Stimulated activated CD8-positive, alpha-beta memory T cell treated with anti-CD3 and anti-CD28 coated beads, Interleukin-15, amount 100 ng/mL, for 1 hour (primary cell): ENCODE results near the gene DMWD.

Experiments used
- DNase-seq: peaks from one replicate; pipeline ENCODE4 v3.0.0-alpha.2; 2020; ENCODE audit warnings: low read depth

Gene DMWD

DNA sequence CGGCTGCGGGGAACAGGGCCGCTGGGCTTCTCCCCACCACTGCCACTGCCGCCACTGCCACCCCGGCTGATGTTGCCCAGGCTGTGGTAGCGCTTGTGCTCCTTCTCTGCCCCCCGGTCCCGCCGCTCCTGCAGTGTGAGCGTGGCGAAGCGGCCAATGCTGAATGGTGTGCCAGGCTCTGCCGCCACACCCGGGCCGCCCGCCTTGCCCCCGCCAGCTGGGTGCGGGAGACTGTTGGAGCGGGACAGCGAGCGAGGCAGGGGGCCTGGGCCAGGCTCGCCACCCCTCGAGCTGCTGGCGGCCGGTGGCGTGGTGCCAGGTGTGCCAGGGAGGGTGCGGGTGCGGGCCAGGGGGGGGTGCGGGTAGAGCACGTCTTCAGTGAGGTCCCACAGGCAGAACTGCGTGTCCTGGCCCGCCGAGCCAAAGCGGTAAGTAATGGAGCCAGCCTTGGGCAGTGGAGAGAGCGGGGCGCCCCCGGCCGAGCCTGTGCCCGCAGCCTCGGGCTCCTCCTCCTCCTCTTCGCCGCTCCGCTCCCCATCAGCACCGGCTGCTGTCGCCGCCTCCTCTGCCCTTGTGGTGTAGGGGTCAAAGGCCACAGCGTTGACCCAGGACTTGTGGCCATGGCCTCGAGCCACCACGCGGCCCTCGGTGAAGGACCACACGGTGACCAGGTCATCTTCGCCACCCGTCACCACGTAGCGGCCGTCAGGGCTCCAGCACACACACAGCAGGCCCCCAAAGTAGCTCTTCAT lies 6.7 kb downstream of the DMWD start:
- no peak for DNase-seq

DNA sequence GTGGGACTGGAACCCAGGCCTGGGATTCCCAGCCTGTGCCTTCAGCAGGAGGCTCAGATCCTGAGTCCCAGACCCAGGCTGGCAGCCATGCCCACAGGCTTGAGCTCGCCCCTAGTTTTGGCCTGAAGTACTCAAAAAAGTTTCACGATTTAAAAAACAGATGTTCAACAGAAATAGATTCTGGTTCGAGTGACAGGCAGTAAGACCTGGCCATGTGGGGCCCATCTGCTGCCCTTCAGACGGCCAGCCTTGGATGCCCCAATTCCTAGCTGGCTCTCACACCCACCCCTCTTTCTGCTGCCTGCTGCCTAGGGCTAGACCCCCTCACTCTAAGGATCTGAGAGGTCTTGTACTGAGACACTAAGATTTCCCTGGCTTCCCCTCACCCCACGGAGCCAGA lies 7.5 kb downstream of the DMWD start:
- no peak for DNase-seq

DNA sequence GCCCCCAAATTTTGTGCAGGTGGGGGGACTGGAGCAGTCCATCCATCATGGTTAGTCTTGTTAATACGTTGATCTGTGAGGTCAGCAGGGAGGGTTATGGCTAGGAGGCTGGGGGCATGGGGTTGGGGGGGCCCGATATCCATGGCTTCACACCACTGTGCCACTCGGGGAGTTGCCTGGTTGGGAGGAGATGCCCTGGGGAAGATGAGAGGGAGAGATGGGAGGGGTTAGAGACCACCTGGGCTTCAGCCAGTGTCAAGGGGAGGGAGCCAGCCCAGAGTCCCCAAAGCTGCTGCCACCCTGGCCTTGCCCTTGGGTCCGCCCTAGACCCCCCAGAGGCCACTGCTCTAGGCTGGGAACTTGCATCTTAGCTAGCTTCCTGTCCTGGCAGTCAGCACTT lies 8.5 kb downstream of the DMWD start:
- no peak for DNase-seq

DNA sequence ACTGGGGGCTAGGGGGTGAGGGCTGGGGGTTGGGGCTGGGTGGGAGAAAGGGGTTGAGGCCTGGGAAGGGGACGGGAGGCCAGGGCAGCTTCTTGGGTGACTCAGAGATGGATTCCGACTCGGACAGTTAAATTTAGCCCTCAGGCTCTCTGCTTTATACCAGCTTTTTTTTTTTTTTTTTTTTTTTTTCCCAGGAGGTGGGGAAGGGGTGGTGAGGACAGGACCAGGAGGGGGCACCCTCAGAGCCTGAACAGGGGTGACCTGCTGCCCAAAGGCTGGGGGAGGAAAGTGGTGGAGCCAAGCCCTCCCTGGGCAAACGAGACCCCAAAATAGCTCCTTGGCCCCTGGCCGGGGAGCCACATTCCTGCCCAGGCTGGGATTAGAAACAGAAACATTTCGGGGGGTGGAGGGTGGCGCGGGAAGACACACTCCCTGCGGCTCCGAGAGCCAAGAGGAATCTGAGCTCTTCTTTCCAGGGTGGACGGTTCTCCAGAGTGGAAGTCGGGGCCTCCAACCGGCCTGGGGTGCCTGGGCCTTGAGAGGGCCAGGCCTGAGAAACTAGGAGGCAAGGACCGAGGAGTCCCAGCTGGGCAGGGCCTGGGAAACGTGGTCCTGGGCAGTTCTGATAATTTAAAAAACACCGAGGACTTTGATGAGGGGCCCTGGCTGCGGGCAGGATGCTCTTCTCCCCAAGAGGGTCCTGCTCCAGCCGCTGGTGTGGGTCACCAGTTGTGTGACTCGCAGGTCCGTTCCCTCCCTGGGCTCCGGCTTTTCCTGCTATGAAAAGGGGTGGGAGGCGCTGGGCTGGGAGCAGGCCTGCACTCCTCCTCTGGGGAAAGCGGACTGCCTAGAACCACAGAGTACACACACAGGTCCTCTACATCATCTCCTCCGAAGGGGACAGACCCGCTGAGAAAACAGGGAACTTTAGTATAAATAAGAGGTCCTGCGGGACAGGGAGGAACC lies 9.5 kb downstream of the DMWD start:
- DNase-seq, result no peak

DNA sequence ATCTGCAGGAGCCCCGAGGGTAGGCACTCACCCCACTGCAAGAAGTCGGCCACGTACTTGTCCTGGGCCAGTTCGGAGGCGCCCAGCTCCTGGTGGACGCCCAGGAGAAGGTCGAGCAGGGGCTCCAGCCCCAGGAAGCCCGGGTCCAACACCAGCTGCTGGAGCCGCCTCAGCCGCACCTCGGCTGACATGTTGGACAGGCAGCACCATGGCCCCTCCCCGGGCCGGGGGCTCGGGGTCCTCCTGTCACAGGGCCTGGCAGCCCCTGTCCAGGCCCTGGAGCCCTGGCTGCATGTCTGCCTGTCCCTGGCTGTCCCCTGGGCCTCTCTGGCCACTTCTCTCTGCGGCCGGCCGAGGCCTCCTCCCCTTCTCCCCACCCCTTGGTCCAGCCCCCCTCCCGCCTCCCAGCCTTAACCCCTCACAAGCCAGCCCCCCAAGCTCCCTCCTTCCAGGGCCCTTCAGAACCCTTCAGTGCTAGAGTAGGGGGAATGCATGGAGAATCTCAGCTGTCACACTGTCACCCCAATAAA lies 10.4 kb downstream of the DMWD start, which contains the start of gene DMPK:
TSS of gene DMPK (minus strand) at position 329 of the 530 bp plus-strand sequence. CDS start at position 191, 138 bp downstream.
- no peak for DNase-seq

DNA sequence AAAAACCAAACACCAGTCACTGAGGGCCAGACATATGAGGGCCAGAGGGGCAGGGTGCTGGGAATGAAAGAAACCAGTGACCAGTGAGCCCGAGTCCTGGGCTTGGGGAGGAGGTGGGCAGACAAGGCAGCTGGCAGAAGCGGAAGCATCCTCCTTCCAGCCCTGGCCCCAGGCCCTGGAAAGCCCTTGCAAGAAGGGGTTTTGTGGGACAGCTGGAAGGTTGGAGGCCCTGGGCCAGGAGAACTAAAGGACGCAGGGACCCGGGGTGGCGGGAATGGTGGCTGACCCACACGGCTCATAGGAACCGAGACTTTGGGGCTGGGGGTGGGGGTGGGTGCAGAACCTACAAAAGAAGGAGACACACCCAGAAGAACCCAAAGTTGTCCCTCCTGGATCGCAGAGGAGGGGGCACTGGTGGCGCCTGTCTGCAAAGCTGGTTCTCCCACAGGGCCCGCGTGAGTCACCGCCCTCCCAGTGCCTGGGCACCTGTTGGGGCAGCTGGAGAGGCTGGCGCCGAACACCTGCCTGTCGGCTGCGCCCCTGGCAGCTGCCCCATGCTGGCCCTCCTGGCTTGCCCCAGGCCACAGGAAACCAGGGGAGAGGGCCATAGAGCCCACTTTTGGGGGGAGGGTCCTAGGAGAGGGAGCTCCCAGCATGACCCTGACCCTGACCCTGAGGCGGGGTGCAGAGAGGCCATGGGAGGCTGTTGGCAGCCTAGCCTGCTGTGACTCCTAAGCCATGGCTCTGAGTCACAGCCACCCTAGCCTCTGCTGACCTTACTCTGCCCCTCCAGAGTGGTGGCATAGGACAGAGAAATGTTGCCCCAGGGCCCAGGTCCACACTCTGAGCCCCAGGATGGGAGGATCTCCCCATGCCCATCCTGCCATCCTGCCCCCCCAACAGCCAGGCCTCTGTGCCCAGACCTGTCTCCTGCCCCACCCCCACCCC lies 11.2 kb downstream of the DMWD start:
- no peak for DNase-seq

DNA sequence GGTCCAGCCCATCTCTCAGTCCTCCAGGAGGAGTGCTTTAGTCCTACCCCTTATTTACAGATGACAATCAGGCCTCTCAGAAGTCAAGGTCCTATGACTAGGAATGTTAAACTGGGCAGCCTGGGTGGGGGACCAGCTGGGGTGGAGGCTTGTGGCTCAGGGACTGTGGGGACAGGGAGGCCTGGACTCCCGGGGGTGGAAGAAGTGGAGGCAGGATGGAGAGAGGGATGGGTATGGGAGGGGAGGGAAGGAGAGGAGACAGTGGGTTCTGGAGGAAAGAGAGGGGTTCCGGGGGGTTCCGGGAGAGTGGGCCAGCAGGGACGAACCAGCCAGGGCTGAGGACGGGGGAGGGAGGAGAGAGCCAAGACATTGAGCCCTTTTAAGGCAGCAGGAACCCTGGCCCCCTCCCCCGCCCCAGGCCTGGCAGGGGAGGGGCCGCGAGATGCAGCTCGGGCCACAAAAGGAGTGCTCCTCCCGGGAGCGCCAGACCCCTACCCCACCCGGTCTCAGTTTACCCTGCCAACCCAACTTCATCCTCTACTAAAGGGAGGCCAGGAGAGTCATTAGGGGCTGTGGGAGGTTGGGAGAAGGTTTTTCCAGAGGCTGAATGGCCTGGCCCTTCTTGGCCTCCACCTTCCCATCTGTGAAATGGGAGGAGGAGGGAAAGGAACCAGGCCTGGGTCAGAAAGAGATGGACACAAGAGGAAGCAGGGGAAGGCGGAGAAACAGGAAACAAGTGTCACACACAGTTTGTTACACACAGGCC lies 12.0 kb downstream of the DMWD start:
- DNase-seq, result no peak

DNA sequence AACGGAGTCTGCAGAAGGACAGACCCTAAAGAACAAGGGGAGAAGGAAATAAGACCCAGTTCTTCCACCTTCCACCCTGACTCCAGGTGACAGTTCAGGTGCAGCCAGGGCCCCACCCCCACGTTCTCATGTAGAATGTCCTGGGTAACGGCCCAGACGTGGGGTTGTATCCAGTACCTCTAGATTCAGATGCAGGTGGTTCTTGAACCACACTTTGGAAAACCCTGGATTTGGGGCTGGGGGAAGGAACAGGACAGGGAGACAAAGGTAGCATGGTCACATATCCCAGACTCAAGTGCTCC lies 12.5 kb downstream of the DMWD start:
- no peak for DNase-seq

DNA sequence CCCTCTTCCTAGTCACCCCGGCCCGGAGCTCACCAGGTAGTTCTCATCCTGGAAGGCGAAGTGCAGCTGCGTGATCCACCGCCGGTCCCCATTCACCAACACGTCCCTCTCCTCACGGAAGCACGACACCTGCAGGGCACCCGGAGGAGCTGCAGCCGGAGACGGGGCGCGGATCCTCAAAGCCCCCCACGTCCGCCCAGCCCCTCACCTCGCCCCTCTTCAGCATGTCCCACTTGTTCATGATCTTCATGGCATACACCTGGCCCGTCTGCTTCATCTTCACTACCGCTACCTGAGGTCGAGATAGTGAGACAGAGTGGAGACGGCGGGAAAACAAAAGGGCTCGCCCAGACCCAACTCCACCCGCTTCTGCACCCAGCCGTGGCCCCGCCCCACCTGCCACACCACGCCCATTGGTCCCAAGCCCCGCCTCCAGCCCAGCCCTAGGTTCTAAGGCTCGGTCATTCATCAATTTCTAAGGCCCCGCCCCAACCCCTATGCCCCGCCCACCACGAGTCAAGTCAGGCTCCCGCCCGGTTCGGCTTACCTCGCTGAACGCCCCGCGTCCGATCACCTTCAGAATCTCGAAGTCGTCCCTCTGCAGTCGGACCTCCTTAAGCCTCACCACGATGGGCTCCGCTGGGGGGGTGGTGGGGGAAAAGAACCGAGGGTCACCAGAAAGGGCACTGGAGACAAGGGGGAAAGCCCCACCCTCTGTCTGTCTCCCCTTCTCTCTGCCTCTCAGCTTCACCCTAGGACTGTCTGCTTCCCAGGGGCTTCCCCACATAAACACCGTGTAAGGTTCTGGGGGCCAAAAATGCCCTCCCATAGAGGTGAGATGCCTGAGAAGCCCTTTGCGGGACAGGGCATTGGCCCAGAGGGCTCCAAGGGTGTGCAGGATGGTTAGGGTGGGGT lies 13.2 kb downstream of the DMWD start:
- peak; percentile 64 for DNase-seq

DNA sequence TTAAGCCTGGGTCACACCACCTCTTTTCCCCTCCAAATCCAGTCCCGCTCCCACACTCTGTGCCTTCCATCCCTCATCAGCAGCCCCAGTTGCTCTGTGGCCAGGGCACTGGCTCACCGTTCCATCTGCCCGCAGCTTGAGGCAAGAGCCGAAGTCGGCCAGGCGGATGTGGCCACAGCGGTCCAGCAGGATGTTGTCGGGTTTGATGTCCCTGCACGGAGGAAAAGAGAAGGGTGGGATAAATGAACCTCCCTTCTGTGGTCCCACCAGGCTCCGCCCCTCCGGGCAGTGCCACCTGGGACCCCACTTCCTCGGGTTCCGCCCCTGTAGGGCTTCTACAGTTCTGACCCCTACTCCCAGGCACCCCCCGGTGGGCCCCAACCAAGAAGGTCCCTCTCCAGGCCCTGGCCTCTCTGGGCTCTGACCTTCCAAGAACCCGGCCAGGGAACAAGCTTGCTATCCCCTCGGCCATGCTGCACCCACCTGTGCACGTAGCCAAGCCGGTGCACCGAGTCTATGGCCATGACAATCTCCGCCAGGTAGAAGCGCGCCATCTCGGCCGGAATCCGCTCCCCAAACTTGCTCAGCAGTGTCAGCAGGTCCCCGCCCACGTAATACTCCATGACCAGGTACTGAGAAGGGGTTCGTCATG lies 14.5 kb downstream of the DMWD start:
- no peak for DNase-seq

DNA sequence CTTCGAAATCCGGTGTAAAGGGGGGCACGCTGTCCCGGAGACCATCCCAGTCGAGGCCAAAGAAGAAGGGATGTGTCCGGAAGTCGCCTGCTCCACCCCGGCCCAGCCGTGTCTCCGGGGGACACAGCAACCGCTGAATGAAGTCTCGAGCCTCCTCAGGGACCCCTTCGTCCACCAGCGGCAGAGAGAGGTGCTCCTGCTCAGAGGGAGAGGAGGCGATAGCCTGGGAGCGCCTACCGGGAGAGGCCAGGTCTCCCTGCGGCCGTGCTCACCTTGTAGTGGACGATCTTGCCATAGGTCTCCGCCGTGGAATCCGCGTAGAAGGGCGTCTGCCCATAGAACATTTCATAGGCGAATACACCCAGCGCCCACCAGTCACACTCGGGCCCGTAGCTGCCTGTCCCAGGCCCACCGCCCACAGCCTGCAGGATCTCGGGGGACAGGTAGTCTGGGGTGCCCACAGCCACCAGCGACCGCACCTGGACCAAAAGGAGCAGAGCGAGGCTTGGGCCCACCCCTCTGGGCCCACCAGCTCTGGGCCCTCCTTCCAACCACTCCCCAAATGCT lies 15.2 kb downstream of the DMWD start:
- no peak for DNase-seq

DNA sequence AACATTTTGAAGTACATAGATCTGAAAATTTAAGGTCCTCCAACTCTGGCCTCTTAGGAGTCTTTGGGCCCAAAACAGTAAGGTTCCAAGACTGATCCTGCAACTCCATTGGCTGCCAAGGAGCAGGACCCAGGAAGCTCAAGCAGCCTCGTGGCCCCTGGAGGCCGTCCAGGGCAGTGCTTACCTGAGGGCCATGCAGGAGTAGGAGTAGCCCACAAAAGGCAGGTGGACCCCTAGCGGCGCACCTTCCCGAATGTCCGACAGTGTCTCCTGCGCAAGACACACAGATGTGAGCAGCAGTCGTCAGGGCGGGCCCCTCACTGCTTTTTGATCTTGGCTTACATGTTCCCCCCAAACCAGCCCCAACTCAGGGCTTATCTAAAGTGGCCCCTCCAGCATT lies 17.9 kb downstream of the DMWD start:
- DNase-seq, result no peak

DNA sequence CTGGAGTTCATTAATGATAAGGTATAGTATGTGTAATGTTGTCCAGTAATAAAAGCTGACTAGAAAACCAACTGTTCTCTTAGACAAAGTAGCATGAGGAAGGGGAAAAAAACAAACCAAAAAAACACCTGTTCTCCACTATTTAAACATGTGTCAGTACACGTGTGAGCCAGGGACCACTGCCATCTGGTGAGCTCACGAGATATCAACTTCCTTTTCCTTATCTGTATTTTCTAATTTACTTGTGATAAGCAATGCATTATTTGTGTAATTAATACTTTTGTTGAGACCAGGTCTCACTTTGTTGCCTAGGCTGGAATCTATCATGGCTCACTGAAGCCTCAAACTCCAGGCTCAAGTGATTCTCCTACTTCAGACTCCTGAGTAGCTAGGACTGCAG lies 19.3 kb downstream of the DMWD start:
- no peak for DNase-seq

DNA sequence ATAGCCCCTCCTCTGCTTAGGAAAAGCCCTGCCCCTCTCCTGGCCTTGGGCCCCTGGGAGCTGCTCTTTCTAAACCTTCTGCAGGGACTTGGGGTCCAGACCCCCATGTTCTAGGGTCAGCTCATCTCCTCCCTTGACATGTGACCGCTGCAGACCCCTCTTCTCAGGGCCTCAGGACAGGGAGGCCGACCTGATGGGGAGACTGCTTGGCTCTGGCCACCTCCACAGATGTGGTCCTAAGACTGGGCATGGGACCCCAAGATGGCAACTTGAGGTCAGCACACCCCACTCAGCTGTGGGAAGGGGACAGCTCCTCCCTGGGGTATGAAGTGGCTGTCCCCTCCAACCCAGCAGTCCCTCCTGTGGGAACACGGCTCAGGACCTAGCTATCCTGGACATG lies 19.7 kb downstream of the DMWD start:
- no peak for DNase-seq

DNA sequence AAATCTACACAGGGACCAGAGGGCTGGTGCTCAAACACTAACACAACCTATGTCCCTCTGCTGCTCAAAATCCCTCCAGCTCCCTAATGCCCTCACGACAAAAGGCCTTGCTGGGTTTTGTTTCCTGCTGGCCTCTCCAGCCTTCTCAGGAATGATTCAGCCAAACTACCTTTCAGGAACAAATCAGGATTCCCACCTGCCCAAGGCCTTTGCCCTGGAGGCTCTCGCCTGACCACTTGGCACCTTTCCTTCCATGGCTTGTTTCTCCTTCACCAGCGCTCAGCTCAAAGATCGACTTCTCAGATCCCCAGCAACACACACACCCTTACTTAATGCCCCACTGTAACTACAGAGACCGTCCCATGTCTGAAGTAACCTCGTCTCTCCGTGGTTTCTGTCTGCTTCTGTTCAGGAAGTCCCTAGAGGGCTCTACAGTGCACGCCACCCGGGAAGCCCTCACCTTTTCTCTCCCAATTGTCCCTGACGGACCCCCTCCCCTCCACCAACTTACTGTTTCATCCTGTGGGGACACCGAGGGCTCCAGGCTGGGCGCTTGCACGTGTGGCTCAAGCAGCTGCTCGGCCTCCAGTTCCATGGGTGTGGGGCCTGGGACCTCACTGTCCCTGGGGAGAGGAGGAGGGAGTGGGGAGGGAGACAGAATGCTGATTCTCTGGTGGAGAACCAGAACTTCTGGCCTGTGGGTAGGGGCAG lies 20.4 kb downstream of the DMWD start:
- no peak for DNase-seq

DNA sequence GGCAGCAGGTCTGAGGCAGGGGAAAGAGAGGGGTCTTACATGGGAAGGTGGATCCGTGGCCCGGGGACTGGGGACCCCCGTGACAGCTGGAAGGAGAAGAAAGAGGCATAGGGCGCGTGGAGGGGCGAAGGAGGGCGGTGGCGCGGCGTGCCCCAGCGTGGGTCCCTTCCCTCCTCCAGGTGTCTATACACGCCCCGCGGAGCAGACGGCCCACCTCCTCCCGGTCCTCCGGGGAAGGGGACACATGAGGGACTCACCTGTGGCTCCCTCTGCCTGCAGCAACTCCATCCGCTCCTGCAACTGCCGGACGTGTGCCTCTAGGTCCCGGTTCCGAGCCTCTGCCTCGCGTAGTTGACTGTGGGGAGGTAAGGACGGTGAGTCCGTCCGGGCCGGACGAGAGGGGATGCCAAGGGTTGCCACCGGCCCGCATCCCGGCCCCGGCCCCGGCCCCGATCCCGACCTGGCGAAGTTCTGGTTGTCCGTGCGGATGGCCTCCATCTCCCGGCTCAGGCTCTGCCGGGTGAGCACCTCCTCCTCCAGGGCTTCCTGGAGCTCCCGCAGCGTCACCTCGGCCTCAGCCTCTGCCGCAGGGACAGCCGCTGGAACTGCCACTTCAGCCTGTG lies 21.2 kb downstream of the DMWD start:
- no peak for DNase-seq

DNA sequence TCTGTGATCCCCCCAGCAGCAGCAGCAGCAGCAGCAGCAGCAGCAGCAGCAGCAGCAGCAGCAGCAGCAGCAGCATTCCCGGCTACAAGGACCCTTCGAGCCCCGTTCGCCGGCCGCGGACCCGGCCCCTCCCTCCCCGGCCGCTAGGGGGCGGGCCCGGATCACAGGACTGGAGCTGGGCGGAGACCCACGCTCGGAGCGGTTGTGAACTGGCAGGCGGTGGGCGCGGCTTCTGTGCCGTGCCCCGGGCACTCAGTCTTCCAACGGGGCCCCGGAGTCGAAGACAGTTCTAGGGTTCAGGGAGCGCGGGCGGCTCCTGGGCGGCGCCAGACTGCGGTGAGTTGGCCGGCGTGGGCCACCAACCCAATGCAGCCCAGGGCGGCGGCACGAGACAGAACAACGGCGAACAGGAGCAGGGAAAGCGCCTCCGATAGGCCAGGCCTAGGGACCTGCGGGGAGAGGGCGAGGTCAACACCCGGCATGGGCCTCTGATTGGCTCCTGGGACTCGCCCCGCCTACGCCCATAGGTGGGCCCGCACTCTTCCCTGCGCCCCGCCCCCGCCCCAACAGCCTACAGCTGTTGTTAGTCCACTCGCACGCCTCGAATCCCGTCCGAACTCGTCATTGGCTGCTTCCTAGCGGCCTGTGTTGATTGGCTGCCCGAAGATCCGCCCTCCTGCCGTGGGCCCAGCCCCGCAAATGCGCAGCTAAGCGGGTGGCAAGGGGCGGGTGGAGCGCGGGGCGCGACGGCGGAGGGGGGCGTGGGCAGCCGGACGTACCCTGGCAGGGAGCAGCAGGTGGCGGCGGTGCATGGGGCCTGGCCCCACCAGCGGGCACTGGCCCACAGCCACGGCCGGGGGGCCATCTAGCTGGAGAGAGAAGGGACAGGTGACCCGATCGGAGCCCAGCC lies 22.2 kb downstream of the DMWD start:
- DNase-seq, result peak; percentile 82
